Smooth muscle cell (in vitro differentiated cells): ENCODE results near the gene SYCP3. TPM values are rescaled to one million over a fixed set of nuclear protein-coding genes. Genes with fewer than 3 reads are reported as not detected.
A peak's percentile ranks its signal among the peaks of the same experiment; 100 is the strongest.

Experiments used
- DNase-seq: peaks from one replicate; lab custom pipeline; 2025; ENCODE audit not compliant: unreplicated experiment; lab: John Stamatoyannopoulos, UW
- H2AFZ ChIP-seq: fragments of 200-600 bp; sonication (generic); 2 replicates; pipeline ENCODE4 v1.6.0; 2016; ENCODE audit warnings: antibody characterized with exemption, low read depth, mild to moderate bottlenecking
- H3F3A ChIP-seq: fragments of 200-600 bp; sonication (generic); 2 replicates; pipeline ENCODE4 v1.6.0; 2017; ENCODE audit warnings: antibody characterized with exemption, low read depth
- H3K27ac ChIP-seq: fragments of 200-600 bp; sonication (generic); 2 replicates; pipeline ENCODE4 v1.5.1; 2016; ENCODE audit warnings: low read depth, mild to moderate bottlenecking
- H3K27me3 ChIP-seq: fragments of 200-600 bp; sonication (generic); 2 replicates; pipeline ENCODE4 v1.6.1; 2016; ENCODE audit warnings: low read depth, mild to moderate bottlenecking
- H3K36me3 ChIP-seq: fragments of 200-600 bp; sonication (generic); 2 replicates; pipeline ENCODE4 v1.5.1; 2016; ENCODE audit warnings: low read depth
- H3K4me1 ChIP-seq: fragments of 200-600 bp; sonication (generic); 2 replicates; pipeline ENCODE4 v1.5.1; 2016; ENCODE audit warnings: low read depth
- H3K4me2 ChIP-seq: fragments of 200-600 bp; sonication (generic); 2 replicates; pipeline ENCODE4 v1.6.0; 2016; ENCODE audit warnings: mild to moderate bottlenecking
- H3K4me3 ChIP-seq: fragments of 200-600 bp; sonication (generic); 2 replicates; pipeline ENCODE4 v1.5.1; 2016; ENCODE audit warnings: mild to moderate bottlenecking
- H3K79me2 ChIP-seq: fragments of 200-600 bp; sonication (generic); 2 replicates; pipeline ENCODE4 v1.6.0; 2016; ENCODE audit warnings: low read depth, mild to moderate bottlenecking
- H3K9ac ChIP-seq: fragments of 200-600 bp; sonication (generic); 2 replicates; pipeline ENCODE4 v1.6.0; 2016; ENCODE audit warnings: low read depth
- H3K9me3 ChIP-seq: fragments of 200-600 bp; sonication (generic); replicated peaks from 2 replicates; pipeline ENCODE4 v1.5.1; 2016; ENCODE audit warnings: low read depth
- H4K20me1 ChIP-seq: fragments of 200-600 bp; sonication (generic); 2 replicates; pipeline ENCODE4 v1.6.0; 2016; ENCODE audit warnings: low read depth
- WGBS: methylation state at CpG from one replicate; pipeline ENCODE4 v1.1.7; 2016; ENCODE audit warnings: low lambda C conversion rate; 5-methylcytosine and 5-hydroxymethylcytosine counted together
- polyA plus RNA-seq: library from polyadenylated mRNA; unstranded; fragments of >200 nt; fragmentation: Nextera tagmentation; extraction: Ambion mirVana; gene quantifications from 2 replicates; pipeline ENCODE4 v1.2.1, GENCODE V29; 2016
- total RNA-seq: library from RNA; depleted of rRNA; stranded (reverse); fragments of >200 nt; gene quantifications from 2 replicates; pipeline ENCODE4 v1.2.3, GENCODE V29; 2014
- TF ChIP-seq, protein P1 (sequence below): fragments of 200-600 bp; sonication (generic); IDR thresholded peaks from 2 replicates; pipeline ENCODE4 v1.5.1; 2017; ENCODE audit warnings: borderline replicate concordance, mild to moderate bottlenecking, antibody characterized with exemption; ENCODE audit not compliant: insufficient read depth, poor library complexity, severe bottlenecking

SYCP3 gene
- total and polyA plus RNA-seq, 2 experiments from 2014 or later = 1.1 to 3.6 TPM

DNA sequence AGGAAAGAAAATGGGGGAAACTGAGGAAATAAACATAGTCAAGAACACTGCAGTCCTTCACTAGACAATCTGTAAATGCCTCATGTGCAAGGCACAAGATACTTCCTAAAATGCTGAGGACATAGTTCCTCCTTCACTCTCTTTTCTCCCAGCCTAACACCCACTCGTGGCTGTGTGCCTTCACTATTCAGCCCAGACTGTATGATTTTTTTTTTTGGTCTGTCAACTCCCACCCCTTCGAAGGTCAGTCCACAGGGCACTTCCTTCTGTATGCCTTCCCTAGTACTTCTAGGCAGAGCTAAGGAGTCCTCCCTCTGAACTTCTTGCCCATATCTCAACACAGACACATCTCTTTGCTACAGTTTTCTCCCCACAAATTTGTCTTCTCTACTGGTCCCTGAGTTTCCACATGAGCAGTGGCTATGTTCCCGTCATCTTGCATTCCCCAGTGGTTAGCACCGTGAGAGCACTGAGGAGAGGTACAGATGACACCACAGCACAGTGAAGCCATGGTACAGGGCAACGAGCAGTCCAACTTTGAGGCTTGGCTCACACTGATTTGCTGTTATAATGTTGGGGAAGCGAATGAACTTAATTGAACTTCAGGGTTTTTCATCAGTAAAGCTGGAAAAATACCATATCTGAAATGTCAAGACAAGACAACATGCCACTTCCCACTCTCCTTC lies 24.1 kb upstream of the SYCP3 start:
- TF ChIP-seq, protein P1, sequence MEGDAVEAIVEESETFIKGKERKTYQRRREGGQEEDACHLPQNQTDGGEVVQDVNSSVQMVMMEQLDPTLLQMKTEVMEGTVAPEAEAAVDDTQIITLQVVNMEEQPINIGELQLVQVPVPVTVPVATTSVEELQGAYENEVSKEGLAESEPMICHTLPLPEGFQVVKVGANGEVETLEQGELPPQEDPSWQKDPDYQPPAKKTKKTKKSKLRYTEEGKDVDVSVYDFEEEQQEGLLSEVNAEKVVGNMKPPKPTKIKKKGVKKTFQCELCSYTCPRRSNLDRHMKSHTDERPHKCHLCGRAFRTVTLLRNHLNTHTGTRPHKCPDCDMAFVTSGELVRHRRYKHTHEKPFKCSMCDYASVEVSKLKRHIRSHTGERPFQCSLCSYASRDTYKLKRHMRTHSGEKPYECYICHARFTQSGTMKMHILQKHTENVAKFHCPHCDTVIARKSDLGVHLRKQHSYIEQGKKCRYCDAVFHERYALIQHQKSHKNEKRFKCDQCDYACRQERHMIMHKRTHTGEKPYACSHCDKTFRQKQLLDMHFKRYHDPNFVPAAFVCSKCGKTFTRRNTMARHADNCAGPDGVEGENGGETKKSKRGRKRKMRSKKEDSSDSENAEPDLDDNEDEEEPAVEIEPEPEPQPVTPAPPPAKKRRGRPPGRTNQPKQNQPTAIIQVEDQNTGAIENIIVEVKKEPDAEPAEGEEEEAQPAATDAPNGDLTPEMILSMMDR = no peak
- 89% methylated on average over 6 of the region's 6 CpGs for WGBS
- no peaks in the 10 kb centered on the region for H3K9me3 ChIP-seq

DNA sequence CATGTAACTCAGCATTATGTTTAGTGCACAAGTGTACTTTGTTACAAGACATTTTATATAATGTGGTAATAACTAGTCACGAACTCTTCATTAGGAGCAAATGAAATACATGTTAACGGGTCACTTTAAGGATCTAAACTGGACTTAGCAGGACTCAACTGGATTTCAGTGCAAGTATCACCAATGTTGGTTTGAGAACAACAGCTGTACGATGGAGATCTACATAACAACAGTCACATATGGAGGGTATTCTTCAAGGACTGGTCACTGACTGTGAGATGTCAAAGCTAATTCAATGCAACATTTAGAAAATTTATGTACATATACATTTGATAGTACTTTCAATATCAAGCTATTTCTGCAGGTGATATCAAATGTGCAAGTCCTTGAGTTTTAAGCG lies 22.5 kb upstream of the SYCP3 start:
- TF ChIP-seq, protein P1 = no peak
- no peak overlapping the region for H3K4me3 ChIP-seq
- H3K79me2 ChIP-seq = no peaks in the 10 kb centered on the region
- no peaks in the 10 kb centered on the region for H3K9me3 ChIP-seq
- H3K27me3 ChIP-seq = no peaks in the 10 kb centered on the region
- no peaks in the 10 kb centered on the region for H4K20me1 ChIP-seq
- no peaks in the 10 kb centered on the region for H3K4me1 ChIP-seq
- no peaks in the 10 kb centered on the region for H3K36me3 ChIP-seq
- WGBS = 97% methylated on average over 4 of the region's 4 CpGs
- no peak for DNase-seq
- H2AFZ ChIP-seq = no peak overlapping the region
- no peaks in the 10 kb centered on the region for H3F3A ChIP-seq
- no peak overlapping the region for H3K27ac ChIP-seq
- H3K9ac ChIP-seq = no peak overlapping the region
- H3K4me2 ChIP-seq = no peak overlapping the region

More for the DNA sequence above, 24.1 kb upstream of the SYCP3 start:
- no peak overlapping the region for H3K27ac ChIP-seq
- H3F3A ChIP-seq = no peaks in the 10 kb centered on the region
- DNase-seq = no peak
- no peaks in the 10 kb centered on the region for H3K4me1 ChIP-seq
- no peak overlapping the region for H3K9ac ChIP-seq
- H3K27me3 ChIP-seq = no peaks in the 10 kb centered on the region
- H3K36me3 ChIP-seq = no peaks in the 10 kb centered on the region
- no peaks in the 10 kb centered on the region for H4K20me1 ChIP-seq
- no peak overlapping the region for H2AFZ ChIP-seq
- no peak overlapping the region for H3K4me2 ChIP-seq
- H3K4me3 ChIP-seq = no peak overlapping the region
- H3K79me2 ChIP-seq = no peaks in the 10 kb centered on the region

DNA sequence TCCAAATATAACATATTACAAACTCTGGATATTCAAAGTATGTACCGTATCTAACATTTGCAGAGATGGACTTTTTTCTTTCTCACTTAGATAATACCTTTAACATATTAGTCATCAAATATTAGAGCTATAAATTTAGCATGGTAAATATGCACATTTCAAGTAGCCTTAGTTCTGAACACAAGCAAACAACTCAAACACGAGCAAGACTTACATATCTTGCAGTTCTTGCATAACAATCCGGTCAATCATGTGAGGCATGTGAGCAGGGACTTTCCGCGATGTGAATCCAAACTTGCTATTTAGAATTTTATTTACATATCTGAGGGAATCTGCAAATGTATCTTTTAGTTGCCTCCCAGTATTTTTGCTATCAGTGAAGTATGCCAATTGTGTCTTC lies 22.1 kb upstream of the SYCP3 start:
- H3K4me1 ChIP-seq = no peaks in the 10 kb centered on the region
- H3K4me2 ChIP-seq = no peak overlapping the region
- TF ChIP-seq, protein P1 = no peak
- DNase-seq = no peak
- H3K27me3 ChIP-seq = no peaks in the 10 kb centered on the region
- no peaks in the 10 kb centered on the region for H3K36me3 ChIP-seq
- no peak overlapping the region for H3K4me3 ChIP-seq
- H3K9ac ChIP-seq = no peak overlapping the region
- H4K20me1 ChIP-seq = no peaks in the 10 kb centered on the region
- H2AFZ ChIP-seq = no peak overlapping the region
- no peaks in the 10 kb centered on the region for H3K79me2 ChIP-seq
- 86% methylated on average over 5 of the region's 5 CpGs for WGBS
- no peak overlapping the region for H3K27ac ChIP-seq
- no peaks in the 10 kb centered on the region for H3K9me3 ChIP-seq
- H3F3A ChIP-seq = no peaks in the 10 kb centered on the region

DNA sequence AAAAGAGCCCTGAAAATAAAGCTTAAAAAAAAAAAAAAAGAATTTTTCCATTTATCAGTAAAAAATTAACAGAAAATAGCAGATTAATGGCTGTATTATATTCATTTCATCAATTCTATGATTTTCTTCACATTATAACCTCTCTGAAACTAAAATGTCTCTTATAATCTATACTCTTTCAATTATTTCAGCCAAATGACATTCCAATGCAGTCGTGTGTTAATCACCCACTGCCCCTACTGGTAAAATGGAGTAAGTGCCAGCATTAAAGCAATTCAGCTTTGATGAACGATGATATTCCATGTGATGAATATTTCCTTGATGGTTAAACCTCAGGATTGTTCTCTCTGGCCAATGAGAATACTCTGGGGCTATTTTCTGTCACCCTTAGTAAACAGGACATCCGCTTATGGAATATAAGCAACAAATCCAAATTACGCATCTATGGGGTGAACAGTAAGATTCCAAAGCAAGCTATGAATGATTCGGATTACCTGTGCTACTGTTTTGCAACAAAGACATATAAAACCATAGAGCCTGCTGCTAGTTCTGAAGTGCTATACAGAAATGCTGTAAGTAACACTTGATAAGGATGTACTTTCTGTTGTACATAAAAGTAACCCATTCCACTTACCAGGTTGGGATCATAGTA lies 20.3 kb upstream of the SYCP3 start:
- no peak overlapping the region for H3K4me3 ChIP-seq
- no peaks in the 10 kb centered on the region for H3K9me3 ChIP-seq
- no peaks in the 10 kb centered on the region for H3F3A ChIP-seq
- no peak for DNase-seq
- no peaks in the 10 kb centered on the region for H3K36me3 ChIP-seq
- 76% methylated on average over 5 of the region's 5 CpGs for WGBS
- H3K4me2 ChIP-seq = no peak overlapping the region
- no peak overlapping the region for H3K27ac ChIP-seq
- no peak overlapping the region for H3K9ac ChIP-seq
- TF ChIP-seq, protein P1 = peak; percentile 64
- no peaks in the 10 kb centered on the region for H4K20me1 ChIP-seq
- no peaks in the 10 kb centered on the region for H3K27me3 ChIP-seq
- H3K79me2 ChIP-seq = no peaks in the 10 kb centered on the region
- H2AFZ ChIP-seq = no peak overlapping the region
- no peaks in the 10 kb centered on the region for H3K4me1 ChIP-seq
